ENCODE results near the gene GPR146. TPM values are rescaled to one million over a fixed set of nuclear protein-coding genes. Genes with fewer than 3 reads are reported as not detected.

GPR146 gene, protein sequence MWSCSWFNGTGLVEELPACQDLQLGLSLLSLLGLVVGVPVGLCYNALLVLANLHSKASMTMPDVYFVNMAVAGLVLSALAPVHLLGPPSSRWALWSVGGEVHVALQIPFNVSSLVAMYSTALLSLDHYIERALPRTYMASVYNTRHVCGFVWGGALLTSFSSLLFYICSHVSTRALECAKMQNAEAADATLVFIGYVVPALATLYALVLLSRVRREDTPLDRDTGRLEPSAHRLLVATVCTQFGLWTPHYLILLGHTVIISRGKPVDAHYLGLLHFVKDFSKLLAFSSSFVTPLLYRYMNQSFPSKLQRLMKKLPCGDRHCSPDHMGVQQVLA
- 10 to 100 TPM in 3 of 4 donors, 1 to 10 TPM in 1; 8.7 to 49.4 (median 32.7) TPM for total RNA-seq

DNA sequence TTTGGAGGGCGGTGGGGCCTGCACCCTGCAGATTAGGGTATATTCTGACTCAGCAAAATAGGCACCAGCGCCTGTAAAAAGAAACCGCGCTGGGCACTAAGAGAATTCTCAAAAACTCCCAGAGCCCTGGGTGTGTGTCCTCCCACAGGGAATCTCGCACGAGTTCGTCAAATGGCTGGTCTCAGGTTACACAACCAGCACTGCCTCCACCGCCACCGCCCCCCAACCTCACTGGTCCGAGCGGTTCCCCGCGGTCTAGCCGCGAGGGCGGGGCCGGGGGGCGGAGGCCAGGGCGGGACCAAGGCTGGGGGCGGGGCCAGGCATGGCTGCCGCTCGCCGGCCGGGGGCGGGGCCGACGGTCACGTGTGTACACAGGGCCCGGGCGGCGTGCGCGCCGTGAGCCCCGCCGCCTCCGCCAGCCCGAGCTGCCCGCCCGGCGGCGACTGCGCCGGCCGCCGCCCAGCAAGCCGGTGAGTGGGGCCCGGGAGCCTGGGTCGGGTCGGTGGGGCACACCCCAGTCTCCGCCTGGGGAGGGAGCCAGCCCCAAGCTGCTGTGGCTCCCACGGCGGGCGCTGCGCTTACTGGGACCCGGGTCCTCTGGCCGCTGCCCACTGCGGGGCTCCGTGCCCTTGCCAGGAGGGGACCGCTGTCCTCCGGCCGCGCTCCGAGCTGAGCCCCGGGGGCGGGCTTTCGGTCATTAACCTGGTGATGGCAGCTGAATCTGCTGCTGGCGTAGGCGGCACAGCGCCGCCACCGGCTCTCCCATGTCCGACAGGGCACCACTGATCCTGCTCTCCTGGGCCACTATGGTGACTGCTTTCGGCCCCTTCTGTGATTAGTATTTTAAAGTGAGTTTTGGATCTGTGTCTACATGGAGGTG, at the start of gene GPR146:
GPR146 (plus strand) TSS at position 358 of the 880 bp plus-strand sequence. CDS start 12,970 bp downstream, outside the sequence.
- intact Hi-C loops (cut with DNase I), result no loop called here
- H3K4me1 ChIP-seq, result peaks cover 35 to 67% of the 10 kb centered on the region in 2 donors
- peak; percentile 99 for DNase-seq
- no peaks in the 10 kb centered on the region for H3K36me3 ChIP-seq
- peak in 1 of 2 donors; percentile 46 for TF ChIP-seq POLR2A (IDR thresholded peaks at IDR 0.05)
- TF ChIP-seq, protein P1, sequence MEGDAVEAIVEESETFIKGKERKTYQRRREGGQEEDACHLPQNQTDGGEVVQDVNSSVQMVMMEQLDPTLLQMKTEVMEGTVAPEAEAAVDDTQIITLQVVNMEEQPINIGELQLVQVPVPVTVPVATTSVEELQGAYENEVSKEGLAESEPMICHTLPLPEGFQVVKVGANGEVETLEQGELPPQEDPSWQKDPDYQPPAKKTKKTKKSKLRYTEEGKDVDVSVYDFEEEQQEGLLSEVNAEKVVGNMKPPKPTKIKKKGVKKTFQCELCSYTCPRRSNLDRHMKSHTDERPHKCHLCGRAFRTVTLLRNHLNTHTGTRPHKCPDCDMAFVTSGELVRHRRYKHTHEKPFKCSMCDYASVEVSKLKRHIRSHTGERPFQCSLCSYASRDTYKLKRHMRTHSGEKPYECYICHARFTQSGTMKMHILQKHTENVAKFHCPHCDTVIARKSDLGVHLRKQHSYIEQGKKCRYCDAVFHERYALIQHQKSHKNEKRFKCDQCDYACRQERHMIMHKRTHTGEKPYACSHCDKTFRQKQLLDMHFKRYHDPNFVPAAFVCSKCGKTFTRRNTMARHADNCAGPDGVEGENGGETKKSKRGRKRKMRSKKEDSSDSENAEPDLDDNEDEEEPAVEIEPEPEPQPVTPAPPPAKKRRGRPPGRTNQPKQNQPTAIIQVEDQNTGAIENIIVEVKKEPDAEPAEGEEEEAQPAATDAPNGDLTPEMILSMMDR (IDR thresholded peaks at IDR 0.05), result peak in 4 of 6 experiments; percentile 40 to 62 (median 46)
- peak within 1 kb of the TSS in 2 of 3 donors; percentile 23 to 52 for H3K4me3 ChIP-seq (replicated peaks in 1 of 3)
- H3K9me3 ChIP-seq, result no peaks in the 10 kb centered on the region
- no peaks in the 10 kb centered on the region for H3K27me3 ChIP-seq
- WGBS, 2 donors, result 0 to 3% methylated on average over 7 to 9 of the region's 74 CpGs
- H3K27ac ChIP-seq, result peak within 1 kb of the TSS; percentile 54 to 91 (median 90)

DNA sequence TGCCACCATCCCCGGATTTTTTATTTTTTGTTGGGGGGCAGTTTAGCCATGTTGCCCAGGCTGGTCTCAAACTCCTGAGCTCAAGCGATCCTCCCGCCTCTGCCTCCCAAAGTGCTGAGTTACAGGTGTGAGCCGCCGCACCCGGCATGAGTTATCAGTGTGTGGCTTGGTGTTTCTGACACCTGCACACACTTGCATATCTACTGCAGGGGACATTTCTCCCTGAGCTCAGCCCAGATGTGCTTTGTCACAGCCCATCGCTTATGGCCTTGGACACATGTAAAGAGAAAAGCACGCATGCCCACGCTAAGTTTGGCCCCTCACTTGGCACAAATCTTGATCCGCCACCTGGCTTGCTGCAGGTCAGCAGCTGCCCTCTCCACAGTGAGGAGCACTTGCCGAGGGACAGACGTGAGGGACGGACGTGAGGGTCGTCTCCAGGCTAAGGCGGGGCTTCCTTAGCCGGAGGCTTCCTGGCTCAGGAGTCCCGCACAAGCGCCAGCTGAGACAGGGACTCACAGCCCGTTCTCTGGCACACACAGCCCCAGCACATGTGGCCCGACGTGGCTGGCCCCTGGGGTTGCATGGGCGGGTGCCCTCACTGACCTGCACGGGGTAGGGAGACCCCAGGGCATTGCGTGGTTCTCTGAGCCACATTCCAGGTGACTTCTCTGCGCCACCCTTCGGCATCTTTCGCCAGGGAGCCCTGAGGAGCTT, 49.6 kb upstream of the GPR146 start:
- DNase-seq, result no peak
- Histone ChIP-seq H3K4me3 (replicated peaks in 1 of 3) (no peak overlapping the region), H3K27ac (no peak overlapping the region), H3K4me1 (peaks cover 0 to 8% of the 10 kb centered on the region in 2 donors), H3K36me3 (no peaks in the 10 kb centered on the region), H3K27me3 (no peaks in the 10 kb centered on the region), H3K9me3 (no peaks in the 10 kb centered on the region)
- TF ChIP-seq, protein P1 (IDR thresholded peaks at IDR 0.05), result no peak
- TF ChIP-seq POLR2A (IDR thresholded peaks at IDR 0.05), result no peak
- intact Hi-C loops (cut with DNase I), result loop anchor here (5.0 kb wide), 1 partner anchor 183 kb away; no protein-coding TSS in a partner anchor
- 83 to 96% methylated on average over 7 to 28 of the region's 28 CpGs for WGBS, 2 donors

DNA sequence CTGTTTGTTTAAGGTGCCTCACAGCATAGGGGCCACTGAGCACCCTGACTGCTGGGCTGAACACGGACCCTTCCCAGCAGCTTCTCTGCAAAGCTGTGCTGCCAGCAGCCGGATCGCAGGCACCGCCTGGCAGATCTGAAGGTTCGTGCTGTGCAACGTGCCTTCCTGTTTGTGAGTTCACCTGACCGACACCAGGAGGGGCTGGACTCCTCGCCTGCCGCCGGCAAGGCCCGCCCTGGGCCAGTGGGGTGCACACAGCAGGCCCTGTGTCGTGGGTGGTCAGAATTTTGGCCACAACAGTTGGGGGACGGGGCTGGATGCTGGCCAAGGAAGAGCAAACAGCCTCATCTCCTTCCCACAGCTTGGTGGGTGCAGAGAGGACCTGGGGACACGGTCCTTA, 48.8 kb upstream of the GPR146 start:
- TF ChIP-seq, protein P1 (IDR thresholded peaks at IDR 0.05), result no peak
- no peak for TF ChIP-seq POLR2A (IDR thresholded peaks at IDR 0.05)
- no peaks in the 10 kb centered on the region for H3K36me3 ChIP-seq

DNA sequence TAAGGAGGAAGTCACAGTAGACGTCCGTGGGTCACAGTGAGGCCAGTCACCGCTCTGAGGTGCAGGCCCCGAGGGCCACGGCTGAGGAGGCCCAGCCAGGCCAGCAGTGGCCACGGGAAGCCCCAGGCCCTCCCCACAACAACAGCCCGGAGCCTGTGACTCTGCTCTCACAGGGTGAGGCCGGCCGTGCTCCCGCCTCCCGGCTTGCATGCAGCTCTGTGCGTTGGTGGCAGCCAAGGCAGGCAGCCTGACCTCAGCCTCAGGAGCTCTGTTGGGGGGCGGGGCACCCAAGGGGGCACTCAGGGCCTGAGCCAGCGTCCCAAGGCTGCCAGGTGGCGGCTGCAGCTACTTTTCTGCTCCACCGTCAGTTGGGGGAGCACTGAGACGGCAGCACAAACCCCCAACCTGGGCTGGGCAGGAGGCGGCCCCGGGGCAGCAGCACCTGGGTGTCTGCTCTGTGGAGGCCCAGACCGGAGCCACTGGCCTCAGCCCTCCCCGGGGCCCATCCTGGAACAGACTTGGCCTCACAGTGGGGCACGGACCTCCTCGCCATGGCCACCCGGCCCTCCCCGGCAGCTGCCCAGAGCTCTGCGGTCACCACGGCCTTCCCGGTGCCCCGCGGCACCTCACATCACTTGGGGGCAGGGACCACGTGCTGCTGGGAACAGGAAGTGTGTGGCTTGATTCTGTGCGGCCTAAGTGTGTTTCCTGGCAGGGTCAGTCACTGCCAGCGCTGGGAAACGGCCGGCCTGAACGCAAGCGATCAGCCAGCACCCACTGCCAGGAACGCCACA, 48.1 kb upstream of the GPR146 start:
- Histone ChIP-seq H3K27ac (no peak overlapping the region), H3K36me3 (no peaks in the 10 kb centered on the region), H3K4me1 (peaks cover 0 to 8% of the 10 kb centered on the region in 2 donors), H3K4me3 (replicated peaks in 1 of 3) (no peak overlapping the region), H3K27me3 (no peaks in the 10 kb centered on the region), H3K9me3 (no peaks in the 10 kb centered on the region)
- no peak for TF ChIP-seq POLR2A (IDR thresholded peaks at IDR 0.05)
- intact Hi-C loops (cut with DNase I), result no loop called here
- WGBS, 2 donors, result 93% methylated on average over 11 of the region's 38 CpGs; no CpG with 5 or more reads in 1 of the 2 donors
- DNase-seq, result no peak

More for the DNA sequence above, 48.8 kb upstream of the GPR146 start:
- Histone ChIP-seq H3K9me3 (no peaks in the 10 kb centered on the region), H3K27ac (no peak overlapping the region), H3K4me3 (replicated peaks in 1 of 3) (no peak overlapping the region), H3K4me1 (peaks cover 0 to 8% of the 10 kb centered on the region in 2 donors), H3K27me3 (no peaks in the 10 kb centered on the region)
- no peak for DNase-seq
- 91 to 97% methylated on average over 12 to 14 of the region's 14 CpGs for WGBS, 2 donors
- intact Hi-C loops (cut with DNase I), result no loop called here

Measured in thyroid gland (tissue), 4 donors.